HepG2 (cell line): ENCODE data around the gene FAM184B. TPM values are rescaled to one million over a fixed set of nuclear protein-coding genes. Genes with fewer than 3 reads are reported as not detected.

Source experiments
- ATAC-seq: fragments of 200-7000 bp; cut with Tn5 transposase; 3 replicates; pipeline ENCODE4 v1.9.1; 2020; ENCODE audit warnings: mild to moderate bottlenecking, moderate library complexity
- BruUV-seq: library from RNA; stranded (reverse); fragments of 400-500 nt; replicated peaks from 2 replicates; lab custom pipeline; 2021; lab: Mats Ljungman, UMichigan
- CTCF ChIA-PET: fragments of 300-600 bp; formaldehyde crosslinking; extraction: SDS; loops from one replicate; lab custom pipeline; 2021; ENCODE audit warnings: low total read pairs, inconsistent platforms, low intra/inter-chr PET ratio; lab: Yijun Ruan, JAX
- POLR2A ChIA-PET: fragments of 350-600 bp; sonication (Branson Sonifier 250); formaldehyde crosslinking; loops from one replicate; lab custom pipeline; 2020; ENCODE audit warnings: antibody characterized with exemption, inconsistent platforms; lab: Yijun Ruan, JAX
- DNase-seq: peaks from one replicate; pipeline ENCODE4 v3.0.0-alpha.2; 2015; ENCODE audit warnings: low spot score
- FAIRE-seq: peaks from 3 replicates; lab custom pipeline; 2011; peaks lifted over from hg19 to GRCh38; lab: Jason Lieb, UNC
- H2AFZ ChIP-seq: one replicate; pipeline ENCODE4 v1.6.1; 2011; ENCODE audit warnings: low read length, inconsistent platforms
- H3K27ac ChIP-seq: fragments of 300-600 bp; 3 replicates; pipeline ENCODE4 v1.8.0; 2011; ENCODE audit warnings: mixed run types, mild to moderate bottlenecking, mixed read lengths, low read length, inconsistent platforms; ENCODE audit not compliant: insufficient read depth; ENCODE audit errors: extremely low read length
- H3K27me3 ChIP-seq, 2 experiments: fragments of 200-600 bp in 1 of 2; 2 replicates in 1 of 2; 3 replicates in 1 of 2; pipeline versions ENCODE4 v1.6.0 to v1.8.0; 2011; ENCODE audit warnings: low read length in 2 of 2, mild to moderate bottlenecking in 2 of 2, moderate library complexity in 2 of 2, inconsistent platforms in 1 of 2; ENCODE audit not compliant: insufficient read depth in 2 of 2, control insufficient read depth in 1 of 2
- H3K36me3 ChIP-seq, 2 experiments: fragments of 200-600 bp in 1 of 2; replicated peaks in 1 of 2; 2 replicates in 1 of 2; 3 replicates in 1 of 2; pipeline versions ENCODE4 v1.5.1 to v1.8.0; 2011; ENCODE audit warnings: low read length in 2 of 2, inconsistent platforms in 1 of 2; ENCODE audit not compliant: insufficient read depth in 2 of 2, control insufficient read depth in 1 of 2
- H3K4me1 ChIP-seq: 2 replicates; pipeline ENCODE4 v1.5.1; 2012; ENCODE audit warnings: low read length, inconsistent platforms; ENCODE audit not compliant: insufficient read depth
- H3K4me2 ChIP-seq: 2 replicates; pipeline ENCODE4 v1.6.0; 2011; ENCODE audit warnings: low read depth, low read length, inconsistent platforms
- H3K4me3 ChIP-seq, 3 experiments: fragments of 200-600 bp in 1 of 3; sonication (generic), shearing (Covaris generic) in 1 of 3; replicated peaks in 1 of 3; 2 replicates each; pipeline ENCODE4 v1.5.1; 2011 to 2016; ENCODE audit warnings: low read length in 3 of 3, inconsistent platforms in 2 of 3, low read depth in 2 of 3, mild to moderate bottlenecking in 2 of 3, control low read depth in 1 of 3, mixed read lengths in 1 of 3; ENCODE audit not compliant: insufficient read depth in 1 of 3
- H3K79me2 ChIP-seq: one replicate; pipeline ENCODE4 v1.6.1; 2011; ENCODE audit warnings: low read length, inconsistent platforms; ENCODE audit not compliant: insufficient read depth
- H3K9ac ChIP-seq: 2 replicates; pipeline ENCODE4 v1.6.0; 2011; ENCODE audit warnings: mild to moderate bottlenecking, low read depth, low read length, inconsistent platforms; ENCODE audit not compliant: insufficient read depth
- H3K9me3 ChIP-seq: 2 replicates; pipeline ENCODE4 v1.5.1; 2012; ENCODE audit warnings: mild to moderate bottlenecking, low read length
- H4K20me1 ChIP-seq: 2 replicates; pipeline ENCODE4 v1.6.0; 2011; ENCODE audit warnings: inconsistent platforms, mild to moderate bottlenecking, low read length, moderate library complexity; ENCODE audit not compliant: insufficient read depth
- IRX3 ChIP-seq: sonication (generic); formaldehyde crosslinking; IDR thresholded peaks from 2 replicates; pipeline ENCODE4 v1.8.1; 2023; ENCODE audit warnings: mild to moderate bottlenecking, low read depth, missing genetic modification reagents, borderline replicate concordance
- SRSF1 ChIP-seq: fragments of 200-400 bp; formaldehyde crosslinking; optimal IDR thresholded peaks from 2 replicates; pipeline ENCODE3; 2017; ENCODE audit warnings: mild to moderate bottlenecking, low read depth, low read length, moderate library complexity
- YEATS4 ChIP-seq: sonication (generic); formaldehyde crosslinking; IDR thresholded peaks from 2 replicates; pipeline ENCODE4 v1.4.0; 2020; ENCODE audit warnings: missing genetic modification reagents, borderline replicate concordance
- ZFP36 ChIP-seq: fragments of 150-350 bp; IDR thresholded peaks from 2 replicates; pipeline ENCODE4 v1.6.1; 2018; ENCODE audit warnings: borderline replicate concordance, low read length, low read depth; ENCODE audit not compliant: partially characterized antibody
- ZNF121 ChIP-seq: sonication (generic); formaldehyde crosslinking; IDR thresholded peaks from 2 replicates; pipeline ENCODE4 v1.5.0; 2020; ENCODE audit warnings: mild to moderate bottlenecking, missing genetic modification reagents
- ZNF619 ChIP-seq: sonication (generic); formaldehyde crosslinking; IDR thresholded peaks from 2 replicates; pipeline ENCODE4 v1.4.0; 2020; ENCODE audit warnings: mild to moderate bottlenecking, missing genetic modification reagents
- ZNF703 ChIP-seq: sonication (generic); formaldehyde crosslinking; IDR thresholded peaks from 2 replicates; pipeline ENCODE4 v1.5.1; 2020; ENCODE audit warnings: missing genetic modification reagents, mild to moderate bottlenecking, moderate library complexity, borderline replicate concordance
- ZNF768 ChIP-seq: sonication (generic); formaldehyde crosslinking; IDR thresholded peaks from 2 replicates; pipeline ENCODE4 v1.4.0; 2020; ENCODE audit warnings: missing genetic modification reagents
- ZNF782 ChIP-seq: sonication (generic); formaldehyde crosslinking; IDR thresholded peaks from 2 replicates; pipeline ENCODE4 v1.4.0; 2020; ENCODE audit warnings: missing genetic modification reagents, mild to moderate bottlenecking, borderline replicate concordance
- WGBS: methylation state at CpG from one replicate; pipeline ENCODE4 v1.1.6; 2017; ENCODE audit warnings: low lambda C conversion rate; 5-methylcytosine and 5-hydroxymethylcytosine counted together
- in situ Hi-C: cut with HindIII; loops from 2 replicates; pipeline ENCODE4 v1.10.0; 2017; ENCODE audit warnings: low pct_unique_long_range_greater_than_20kb; ENCODE audit not compliant: extremely low pct_ligation_motif_present
- intact Hi-C: fragments of 100-400 bp; cut with micrococcal nuclease; formaldehyde crosslinking; loops from one replicate; pipeline ENCODE4 v1.10.0; 2022; ENCODE audit not compliant: unreplicated experiment
- polyA plus RNA-seq, 8 experiments: library from polyadenylated mRNA; depleted of rRNA in 3 of 8; stranded (reverse) in 7 of 8; unstranded in 1 of 8; fragments of >200 nt; fragmentation: Illumina TruSeq in 4 of 8; extraction: Trizol in 4 of 8; gene quantifications; 2 replicates each; pipeline versions ENCODE4 v1.2.1 to v1.2.3, GENCODE V29; 2011 to 2016; ENCODE audit warnings: low read depth in 4 of 8, missing spikeins in 1 of 8, mixed read lengths in 1 of 8; ENCODE audit not compliant: insufficient read depth in 1 of 8
- total RNA-seq, 5 experiments: library from RNA; depleted of rRNA; stranded (reverse); fragments of >200 nt; fragmentation: Illumina TruSeq; extraction: Trizol; gene quantifications; 2 replicates each; pipeline ENCODE4 v1.2.3, GENCODE V29; 2016; ENCODE audit warnings: low read depth in 1 of 5
- TF ChIP-seq, protein P1 (sequence below): sonication (generic); formaldehyde crosslinking; IDR thresholded peaks from 2 replicates; pipeline ENCODE4 v1.5.0; 2020; ENCODE audit warnings: missing genetic modification reagents
- TF ChIP-seq, protein P2 (sequence below): sonication (generic); formaldehyde crosslinking; IDR thresholded peaks from 2 replicates; pipeline ENCODE4 v1.8.1; 2023; ENCODE audit warnings: missing genetic modification reagents, inconsistent platforms, borderline replicate concordance

The FAM184B gene
- total and polyA plus RNA-seq, 2 of the 13 experiments (the other 11 are each of a cell fraction or from before 2014, with no cell fraction given) = not detected

DNA sequence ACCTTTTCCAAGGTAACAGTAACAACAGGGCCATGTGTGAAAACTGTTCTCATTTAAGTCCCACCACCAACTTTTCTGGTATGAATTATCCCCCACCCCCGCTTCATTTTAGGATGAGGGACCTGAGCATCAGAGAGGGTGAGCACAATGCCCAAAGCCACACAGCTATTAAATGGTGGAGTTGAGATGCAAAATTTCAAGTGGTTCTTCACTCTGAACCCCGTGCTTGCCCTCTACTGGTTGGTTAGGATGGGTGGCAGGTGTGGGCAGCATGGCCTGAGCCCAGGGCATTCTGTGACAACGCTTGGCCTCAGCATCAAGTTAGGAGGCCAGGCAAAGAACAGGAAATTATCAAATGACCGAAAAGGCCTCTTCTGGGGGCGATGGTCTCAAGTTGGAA is 133.5 kb downstream of the FAM184B start (continued):
- TF ChIP-seq, protein P1, sequence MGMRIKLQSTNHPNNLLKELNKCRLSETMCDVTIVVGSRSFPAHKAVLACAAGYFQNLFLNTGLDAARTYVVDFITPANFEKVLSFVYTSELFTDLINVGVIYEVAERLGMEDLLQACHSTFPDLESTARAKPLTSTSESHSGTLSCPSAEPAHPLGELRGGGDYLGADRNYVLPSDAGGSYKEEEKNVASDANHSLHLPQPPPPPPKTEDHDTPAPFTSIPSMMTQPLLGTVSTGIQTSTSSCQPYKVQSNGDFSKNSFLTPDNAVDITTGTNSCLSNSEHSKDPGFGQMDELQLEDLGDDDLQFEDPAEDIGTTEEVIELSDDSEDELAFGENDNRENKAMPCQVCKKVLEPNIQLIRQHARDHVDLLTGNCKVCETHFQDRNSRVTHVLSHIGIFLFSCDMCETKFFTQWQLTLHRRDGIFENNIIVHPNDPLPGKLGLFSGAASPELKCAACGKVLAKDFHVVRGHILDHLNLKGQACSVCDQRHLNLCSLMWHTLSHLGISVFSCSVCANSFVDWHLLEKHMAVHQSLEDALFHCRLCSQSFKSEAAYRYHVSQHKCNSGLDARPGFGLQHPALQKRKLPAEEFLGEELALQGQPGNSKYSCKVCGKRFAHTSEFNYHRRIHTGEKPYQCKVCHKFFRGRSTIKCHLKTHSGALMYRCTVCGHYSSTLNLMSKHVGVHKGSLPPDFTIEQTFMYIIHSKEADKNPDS (CRISPR knock-in tag) = no peak
- TF ChIP-seq, protein P2, sequence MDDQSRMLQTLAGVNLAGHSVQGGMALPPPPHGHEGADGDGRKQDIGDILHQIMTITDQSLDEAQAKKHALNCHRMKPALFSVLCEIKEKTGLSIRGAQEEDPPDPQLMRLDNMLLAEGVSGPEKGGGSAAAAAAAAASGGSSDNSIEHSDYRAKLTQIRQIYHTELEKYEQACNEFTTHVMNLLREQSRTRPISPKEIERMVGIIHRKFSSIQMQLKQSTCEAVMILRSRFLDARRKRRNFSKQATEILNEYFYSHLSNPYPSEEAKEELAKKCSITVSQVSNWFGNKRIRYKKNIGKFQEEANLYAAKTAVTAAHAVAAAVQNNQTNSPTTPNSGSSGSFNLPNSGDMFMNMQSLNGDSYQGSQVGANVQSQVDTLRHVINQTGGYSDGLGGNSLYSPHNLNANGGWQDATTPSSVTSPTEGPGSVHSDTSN (CRISPR knock-in tag) = no peak
- TF ChIP-seq ZNF619 = no peak
- TF ChIP-seq YEATS4 (CRISPR knock-in tag) = no peak
- peak; percentile 7 for TF ChIP-seq ZFP36
- no peak for TF ChIP-seq IRX3 (CRISPR knock-in tag)
- TF ChIP-seq ZNF768 = peak; percentile 91
- no peak for TF ChIP-seq SRSF1
- TF ChIP-seq ZNF703 (CRISPR knock-in tag) = no peak

DNA sequence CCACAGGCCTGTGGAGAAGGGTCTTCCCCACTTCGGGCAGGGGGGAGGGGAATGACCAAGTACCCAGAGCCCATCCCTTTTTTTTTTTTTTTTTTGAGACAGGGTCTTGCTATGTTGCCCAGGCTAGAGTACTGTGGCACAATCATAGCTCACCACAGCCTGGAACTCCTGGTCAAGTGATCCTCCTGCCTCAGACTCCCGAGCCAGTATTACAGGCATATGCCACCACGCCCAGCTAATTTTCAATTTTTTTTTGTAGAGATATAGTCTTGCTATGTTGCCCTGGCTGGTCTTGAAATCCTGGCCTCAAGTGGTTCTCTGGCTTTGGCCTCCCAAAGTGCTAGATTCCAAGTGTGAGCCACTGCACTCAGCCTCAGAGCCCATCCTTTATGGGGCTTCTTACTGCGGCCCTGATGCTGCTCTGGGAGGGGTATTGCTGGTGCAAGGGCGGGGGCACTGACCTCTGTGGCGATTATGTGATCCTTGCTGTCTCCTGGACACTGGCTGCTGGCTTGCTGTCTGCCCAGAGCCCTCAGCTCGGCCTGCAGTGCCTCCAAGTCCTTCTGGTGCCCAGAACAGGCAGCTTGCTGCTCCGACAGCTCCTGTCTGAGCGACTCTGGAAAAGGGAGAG is 134.1 kb downstream of the FAM184B start:
- POLR2A ChIA-PET = no interaction called here
- Histone ChIP-seq H3K27me3 (no peaks in the 10 kb centered on the region), H4K20me1 (no peaks in the 10 kb centered on the region), H3K4me3 (no peak overlapping the region), H3K36me3 (no peaks in the 10 kb centered on the region), H3K9ac (no peak overlapping the region), H3K79me2 (no peaks in the 10 kb centered on the region), H3K4me1 (no peaks in the 10 kb centered on the region), H3K4me2 (no peak overlapping the region), H3K27ac (no peak overlapping the region), H3K9me3 (no peaks in the 10 kb centered on the region), H2AFZ (no peak overlapping the region)
- DNase-seq (no peak), ATAC-seq (peak; percentile 28; the same call in 2 of the 3 replicates), FAIRE-seq (no peak)
- CTCF ChIA-PET = no interaction called here
- BruUV-seq = no TSS peak
- WGBS = 37% methylated on average over 7 of the region's 9 CpGs
- intact Hi-C loops (no loop called here), in situ Hi-C loops (no loop called here)
- peak; percentile 57 for TF ChIP-seq ZNF121 (CRISPR knock-in tag)
- TF ChIP-seq ZNF782 (CRISPR knock-in tag) = no peak
